HL-60 (cell line): ENCODE measurements around the gene SFTPA2.
"Not testable (repeated sequence)": the region's sequence is repeated elsewhere in the genome, so short reads cannot be mapped to it uniquely, and the experiment has no call there.

Source experiments
- DNase-seq, 2 experiments: peaks; one replicate each; pipeline ENCODE4 v3.0.0-alpha.2; 2010 to 2020; ENCODE audit warnings: low read depth in 1 of 2, low spot score in 1 of 2
- H3K27ac ChIP-seq: fragments of 250-450 bp; sonication (Bioruptor Pico); replicated peaks from 2 replicates; pipeline ENCODE4 v1.5.1; 2020; ENCODE audit warnings: mild to moderate bottlenecking, moderate library complexity
- H3K27me3 ChIP-seq: fragments of 250-450 bp; sonication (Bioruptor Pico); 2 replicates; pipeline ENCODE4 v1.5.1; 2021; ENCODE audit warnings: mild to moderate bottlenecking, moderate library complexity; ENCODE audit not compliant: insufficient read depth, poor library complexity, severe bottlenecking
- H3K4me3 ChIP-seq: replicated peaks from 2 replicates; pipeline ENCODE4 v1.5.1; 2011; ENCODE audit warnings: mild to moderate bottlenecking, control low read depth, low read length; ENCODE audit not compliant: insufficient read depth
- CTCF ChIP-seq: IDR thresholded peaks from one replicate; pipeline ENCODE4 v1.5.1; 2011; ENCODE audit warnings: low read length, control low read depth, inconsistent platforms; ENCODE audit not compliant: insufficient read depth
- GABPA ChIP-seq: IDR thresholded peaks from 2 replicates; pipeline ENCODE4 v1.6.1; 2012; ENCODE audit warnings: low read depth
- POLR2AphosphoS5 ChIP-seq: IDR thresholded peaks from 2 replicates; pipeline ENCODE4 v1.6.1; 2012; ENCODE audit warnings: low read depth
- SPI1 ChIP-seq: IDR thresholded peaks from 2 replicates; pipeline ENCODE4 v1.6.1; 2012; ENCODE audit warnings: low read depth, mild to moderate bottlenecking, borderline replicate concordance
- TF ChIP-seq, protein P1 (sequence below): IDR thresholded peaks from 2 replicates; pipeline ENCODE4 v1.6.1; 2012; ENCODE audit warnings: low read depth; ENCODE audit not compliant: insufficient replicate concordance

The SFTPA2 gene

DNA sequence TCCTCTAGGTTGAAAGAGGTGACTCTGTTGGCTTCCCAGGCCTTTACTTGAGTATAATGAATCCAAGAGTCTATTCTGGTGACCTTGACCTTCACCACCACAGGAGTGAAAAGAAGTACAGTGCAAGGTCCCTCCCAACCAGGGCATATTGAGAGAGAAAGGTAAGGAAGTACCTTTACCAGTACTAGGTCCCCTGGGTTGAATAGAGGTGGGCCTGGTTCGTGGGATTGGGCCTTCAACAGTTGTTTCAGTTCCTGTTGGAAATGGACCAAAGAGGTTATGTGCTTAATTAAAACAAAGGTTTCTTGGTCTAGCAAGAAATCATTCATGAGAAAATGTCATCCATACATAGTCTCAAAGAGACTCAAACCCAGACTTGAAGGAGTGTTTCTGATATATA lies 44.1 kb upstream of the SFTPA2 start:
- Histone ChIP-seq H3K27me3 (no peaks in the 10 kb centered on the region), H3K4me3 (no peak overlapping the region), H3K27ac (no peak overlapping the region)
- no peak for TF ChIP-seq GABPA
- TF ChIP-seq POLR2AphosphoS5 = no peak
- TF ChIP-seq CTCF = no peak
- TF ChIP-seq, protein P1, sequence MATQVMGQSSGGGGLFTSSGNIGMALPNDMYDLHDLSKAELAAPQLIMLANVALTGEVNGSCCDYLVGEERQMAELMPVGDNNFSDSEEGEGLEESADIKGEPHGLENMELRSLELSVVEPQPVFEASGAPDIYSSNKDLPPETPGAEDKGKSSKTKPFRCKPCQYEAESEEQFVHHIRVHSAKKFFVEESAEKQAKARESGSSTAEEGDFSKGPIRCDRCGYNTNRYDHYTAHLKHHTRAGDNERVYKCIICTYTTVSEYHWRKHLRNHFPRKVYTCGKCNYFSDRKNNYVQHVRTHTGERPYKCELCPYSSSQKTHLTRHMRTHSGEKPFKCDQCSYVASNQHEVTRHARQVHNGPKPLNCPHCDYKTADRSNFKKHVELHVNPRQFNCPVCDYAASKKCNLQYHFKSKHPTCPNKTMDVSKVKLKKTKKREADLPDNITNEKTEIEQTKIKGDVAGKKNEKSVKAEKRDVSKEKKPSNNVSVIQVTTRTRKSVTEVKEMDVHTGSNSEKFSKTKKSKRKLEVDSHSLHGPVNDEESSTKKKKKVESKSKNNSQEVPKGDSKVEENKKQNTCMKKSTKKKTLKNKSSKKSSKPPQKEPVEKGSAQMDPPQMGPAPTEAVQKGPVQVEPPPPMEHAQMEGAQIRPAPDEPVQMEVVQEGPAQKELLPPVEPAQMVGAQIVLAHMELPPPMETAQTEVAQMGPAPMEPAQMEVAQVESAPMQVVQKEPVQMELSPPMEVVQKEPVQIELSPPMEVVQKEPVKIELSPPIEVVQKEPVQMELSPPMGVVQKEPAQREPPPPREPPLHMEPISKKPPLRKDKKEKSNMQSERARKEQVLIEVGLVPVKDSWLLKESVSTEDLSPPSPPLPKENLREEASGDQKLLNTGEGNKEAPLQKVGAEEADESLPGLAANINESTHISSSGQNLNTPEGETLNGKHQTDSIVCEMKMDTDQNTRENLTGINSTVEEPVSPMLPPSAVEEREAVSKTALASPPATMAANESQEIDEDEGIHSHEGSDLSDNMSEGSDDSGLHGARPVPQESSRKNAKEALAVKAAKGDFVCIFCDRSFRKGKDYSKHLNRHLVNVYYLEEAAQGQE = no peak
- TF ChIP-seq SPI1 = no peak
- no peak for DNase-seq

GRCh38 chr10:79602953-79603352 lies 42.7 kb upstream of the SFTPA2 start:
- Histone ChIP-seq H3K4me3 (no peak overlapping the region), H3K27me3 (no peaks in the 10 kb centered on the region), H3K27ac (no peak overlapping the region)
- TF ChIP-seq, protein P1 = no peak
- no peak for DNase-seq

DNA sequence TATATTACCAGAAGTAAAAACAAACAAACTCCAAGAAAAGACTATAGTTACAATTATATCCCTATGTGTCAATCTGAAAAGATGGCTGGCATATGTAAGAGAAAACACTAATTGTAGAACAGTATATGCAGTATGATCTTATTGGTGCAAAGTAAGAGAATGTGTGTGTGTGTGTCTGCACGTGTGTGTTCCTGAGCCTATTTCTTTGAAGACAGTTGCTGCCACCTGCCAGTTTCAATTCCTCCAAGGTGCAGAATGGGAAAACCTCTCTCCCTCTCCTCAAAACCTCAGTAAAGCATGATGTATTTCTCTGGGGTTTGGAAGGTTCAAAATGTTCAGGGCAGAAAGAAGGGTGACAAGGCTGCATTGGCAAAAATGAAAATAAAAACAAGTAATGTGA lies 41.7 kb upstream of the SFTPA2 start:
- no peak overlapping the region for H3K4me3 ChIP-seq
- H3K27me3 ChIP-seq = no peaks in the 10 kb centered on the region
- DNase-seq = no peak
- no peak overlapping the region for H3K27ac ChIP-seq
- TF ChIP-seq, protein P1 = no peak
- TF ChIP-seq SPI1 (no peak), CTCF (no peak), POLR2AphosphoS5 (no peak), GABPA (no peak)

GRCh38 chr10:79599644-79600043 lies 39.4 kb upstream of the SFTPA2 start:
- DNase-seq, H3K4me3 ChIP-seq, H3K27ac ChIP-seq, H3K27me3 ChIP-seq: not testable (repeated sequence)
